ENCODE data around the gene SLC10A7. TPM values are rescaled to one million over a fixed set of nuclear protein-coding genes. Genes with fewer than 3 reads are reported as not detected.

Gene SLC10A7
- 6.0 and 15.7 TPM in 2 replicates for total RNA-seq

GRCh38 chr4:146521541-146522097, at the start of gene SLC10A7:
Gene SLC10A7 (minus strand): TSS chr4:146521940. CDS start chr4:146521717, 223 bp downstream.

DNA sequence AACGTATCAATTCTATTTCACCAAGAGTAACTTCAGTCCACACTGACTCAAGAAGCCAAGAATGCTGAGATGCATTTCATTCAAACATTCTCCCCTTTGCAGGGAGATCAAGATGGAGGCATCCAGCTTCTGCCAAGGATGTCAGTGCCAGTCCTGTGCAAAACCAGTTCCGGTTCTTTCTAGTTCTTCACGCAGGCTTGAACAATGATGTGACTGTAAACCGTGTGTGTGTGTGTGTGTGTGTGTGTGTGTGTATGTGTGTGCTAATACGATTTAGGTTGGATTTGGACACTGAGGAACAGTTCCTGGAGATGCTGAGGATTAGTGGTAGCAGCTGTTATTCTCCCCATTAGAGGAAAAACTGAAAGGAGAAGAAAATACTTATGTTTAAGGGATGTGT, 307.5 kb downstream of the SLC10A7 start, which contains the start of gene REELD1:
Gene REELD1, plus strand, starts transcription at position 301 of the 400 bp plus-strand sequence. CDS start 2,415 bp downstream, outside the sequence.

Other genes with a start within 250 kb of the SLC10A7 start
- gene POU4F2, start 117.0 kb upstream of the SLC10A7 start, total RNA-seq: not detected in 2 replicates